Measurements from ENCODE around the gene RPL5.

RPL5 gene

GRCh38 chr1:92820024-92820423 is 11.8 kb upstream of the RPL5 start:
- DNase-seq (ENCODE audit: low spot score): no peak

GRCh38 chr1:92820551-92820950 is 11.3 kb upstream of the RPL5 start:
- DNase-seq (ENCODE audit: low spot score): no peak

DNA sequence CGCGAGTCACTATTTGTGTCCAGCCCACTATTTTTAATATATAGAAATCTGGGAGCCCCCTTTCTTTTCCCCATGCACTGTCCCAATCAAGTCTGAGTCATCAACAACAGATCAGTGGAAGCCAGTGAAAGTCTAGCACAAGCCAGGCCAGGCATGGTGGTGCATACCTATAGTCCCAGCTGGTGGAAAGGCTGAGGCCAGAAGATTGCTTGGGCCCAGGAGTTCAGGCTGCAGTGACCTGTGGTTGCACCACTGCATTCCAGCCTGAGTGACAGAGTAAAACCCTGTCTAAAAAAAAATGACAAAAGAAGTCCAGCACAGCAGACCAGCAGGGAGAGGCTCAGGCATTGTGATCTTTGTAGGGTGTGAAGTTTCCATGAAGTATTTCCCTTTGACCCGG is 9.0 kb upstream of the RPL5 start:
- no peak for DNase-seq (ENCODE audit: low spot score)

DNA sequence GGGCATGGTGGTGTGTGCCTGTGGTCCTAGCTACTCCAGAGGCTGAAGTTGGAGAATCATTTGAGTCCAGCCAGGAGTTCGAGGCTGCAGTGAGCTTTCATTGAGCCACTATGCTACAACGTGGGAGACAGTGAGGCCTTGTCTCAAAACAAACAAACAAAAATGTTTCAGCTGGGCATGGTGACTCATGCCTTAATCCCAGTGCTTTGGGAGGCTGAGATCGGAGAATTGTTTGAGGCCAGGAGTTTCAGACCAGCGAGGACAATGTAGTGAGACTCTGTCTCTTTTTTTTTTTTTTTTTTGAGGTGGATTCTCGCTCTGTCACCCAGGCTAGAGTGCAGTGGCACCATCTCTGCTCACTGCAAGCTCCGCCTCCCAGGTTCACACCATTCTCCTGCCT is 5.0 kb upstream of the RPL5 start:
- no peak for DNase-seq (ENCODE audit: low spot score)

DNA sequence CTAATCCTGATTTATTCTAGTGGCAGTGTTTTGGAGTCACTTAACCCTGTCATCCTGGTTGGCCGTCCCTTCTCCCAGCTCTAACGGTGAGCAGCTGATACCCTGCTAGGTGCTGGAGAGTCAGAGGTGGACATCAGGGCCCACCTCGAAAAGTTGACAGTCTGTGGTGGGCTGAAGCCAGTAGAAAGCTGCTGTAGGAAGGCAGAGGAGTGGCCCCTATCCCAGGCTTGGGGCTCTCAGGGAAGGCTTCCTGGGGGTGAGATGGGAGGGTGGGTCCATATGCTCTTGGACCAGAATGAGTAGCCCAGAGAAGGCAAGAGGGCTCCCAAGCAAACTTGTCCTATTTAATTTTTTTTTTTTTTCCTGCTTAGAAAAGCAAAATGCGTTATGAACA is 475 bp upstream of the RPL5 start:
- peak; percentile 33 for DNase-seq (ENCODE audit: low spot score)

- no peak for DNase-seq (ENCODE audit: low spot score)
Measured at GRCh38 chr1:92832537-92833114, 786 bp downstream of the RPL5 start.

DNA sequence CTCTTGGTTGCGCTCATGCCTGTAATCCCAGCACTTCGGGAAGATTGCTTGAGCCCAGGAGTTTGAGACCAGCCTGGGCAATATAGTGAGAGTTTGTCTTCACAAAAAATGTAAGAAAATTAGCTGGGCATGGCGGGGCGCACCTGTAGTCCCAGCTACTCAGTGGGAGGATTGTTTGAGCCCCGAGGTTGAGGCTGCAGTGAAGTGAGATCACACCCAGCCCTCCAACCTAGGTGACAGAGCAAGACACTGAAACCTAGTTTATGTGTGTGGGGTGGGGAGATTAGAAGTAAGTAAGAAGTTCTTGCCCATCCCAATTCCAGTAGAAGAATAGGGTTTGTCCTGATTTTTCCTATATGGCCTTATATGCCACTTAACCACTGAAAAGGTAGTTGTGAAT is 2.0 kb downstream of the RPL5 start:
- no peak for DNase-seq (ENCODE audit: low spot score)

- no peak for DNase-seq (ENCODE audit: low spot score)
Measured at GRCh38 chr1:92834617-92835016, 2.8 kb downstream of the RPL5 start.

- no peak for DNase-seq (ENCODE audit: low spot score)
Measured at GRCh38 chr1:92837062-92837461, 5.2 kb downstream of the RPL5 start.

DNA sequence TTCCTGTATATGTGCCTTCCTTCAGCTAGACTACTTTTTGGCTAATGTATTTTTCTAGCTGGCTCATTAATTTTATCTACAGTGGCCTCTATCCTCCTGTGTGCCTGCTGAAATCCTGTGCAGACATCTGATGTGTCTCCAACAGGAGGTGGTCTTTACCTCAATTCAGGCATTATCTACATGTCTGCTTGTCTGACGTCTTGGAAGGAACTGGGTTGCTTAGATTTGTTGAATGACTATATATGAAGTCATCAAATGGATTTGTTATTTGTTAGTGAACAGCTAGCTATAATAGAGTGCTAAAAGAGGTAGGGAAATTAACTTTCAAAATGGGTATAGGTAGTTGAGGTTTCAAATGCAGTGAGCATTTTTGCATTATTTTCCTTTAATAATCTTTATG is 6.7 kb downstream of the RPL5 start:
- no peak for DNase-seq (ENCODE audit: low spot score)

GRCh38 chr1:92839442-92839841 is 7.6 kb downstream of the RPL5 start:
- DNase-seq (ENCODE audit: low spot score): no peak

GRCh38 chr1:92840600-92840999 is 8.8 kb downstream of the RPL5 start:
- no peak for DNase-seq (ENCODE audit: low spot score)

GRCh38 chr1:92842082-92843045 is 10.5 kb downstream of the RPL5 start:
- DNase-seq (ENCODE audit: low spot score): no peak

DNA sequence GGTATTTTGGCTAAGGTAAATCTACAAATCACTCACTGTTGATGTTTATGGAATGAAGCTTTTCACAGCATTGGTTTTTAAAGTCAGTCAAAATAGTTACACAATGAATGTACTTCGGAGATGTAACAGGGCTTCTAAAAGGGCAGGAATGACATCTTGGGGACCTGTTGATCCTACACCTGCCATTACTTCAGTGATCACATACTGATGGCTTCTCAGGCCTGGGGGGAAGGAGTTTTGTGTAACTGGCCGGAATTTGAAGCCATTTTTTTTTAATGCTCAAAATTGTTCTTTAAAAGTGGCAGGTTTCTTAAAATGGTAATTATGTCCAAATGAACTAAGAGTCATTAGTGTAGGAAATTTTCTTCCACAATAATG is 11.2 kb downstream of the RPL5 start:
- no peak for DNase-seq (ENCODE audit: low spot score)

DNA sequence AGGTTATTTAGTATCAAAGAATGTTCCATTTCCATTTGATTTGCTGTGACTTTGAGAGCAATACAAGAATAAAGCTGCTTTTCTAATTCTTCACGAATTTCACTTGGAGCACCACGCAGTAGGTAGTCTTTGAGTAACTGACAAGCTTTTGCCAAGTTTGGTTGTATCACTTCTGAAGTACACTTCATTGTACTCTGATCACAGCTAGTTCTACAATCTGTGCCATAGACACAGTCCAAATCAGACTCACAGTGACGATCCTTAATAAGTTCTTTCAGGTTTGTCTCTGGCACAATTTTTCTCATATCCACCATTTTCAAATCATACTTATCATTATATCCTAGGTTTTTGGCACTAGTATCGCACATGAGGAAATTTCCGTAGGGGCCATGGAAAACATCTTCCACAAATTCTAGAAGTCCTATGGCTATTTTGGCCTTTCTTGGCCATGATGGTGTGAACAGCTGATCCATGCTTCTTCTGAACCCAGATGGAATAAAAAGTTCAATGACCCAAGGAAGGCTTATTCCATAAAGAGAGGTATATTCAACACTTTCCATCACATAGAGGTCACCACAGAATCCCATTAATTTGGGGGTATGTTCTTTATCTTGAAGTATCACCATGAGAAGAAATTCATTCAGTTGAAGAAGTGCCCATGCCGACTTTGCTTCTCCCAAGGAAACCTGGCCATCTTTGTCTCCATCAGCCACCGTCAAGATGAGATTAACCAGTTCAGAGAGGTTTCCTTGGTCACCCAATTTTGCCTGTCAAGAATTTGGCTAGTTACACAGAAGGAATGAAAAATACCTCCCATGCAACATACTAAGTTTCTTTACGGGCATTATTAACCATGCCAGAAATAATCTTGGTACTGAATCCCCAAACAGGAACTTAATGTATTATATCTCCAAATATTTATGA is 11.9 kb downstream of the RPL5 start:
- DNase-seq (ENCODE audit: low spot score): no peak

DNA sequence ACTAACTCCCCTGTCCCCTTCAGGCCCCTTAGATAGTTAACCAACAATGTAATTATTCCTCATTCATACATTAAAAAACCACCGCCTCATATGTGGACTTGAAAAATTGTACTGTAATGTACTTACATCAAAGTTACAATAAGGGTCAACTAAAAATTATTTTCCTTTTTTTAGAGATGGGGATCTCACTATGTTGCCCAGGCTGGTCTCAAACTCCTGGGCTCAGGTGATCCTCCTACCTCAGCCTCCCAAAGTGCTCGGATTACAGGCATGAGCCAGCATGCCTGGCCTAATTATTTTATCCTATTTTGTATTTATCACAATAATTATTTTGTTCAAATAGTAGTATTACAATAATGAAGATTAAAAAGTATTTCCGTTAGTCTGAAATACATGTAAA is 12.6 kb downstream of the RPL5 start:
- no peak for DNase-seq (ENCODE audit: low spot score)

- DNase-seq (ENCODE audit: low spot score): no peak
Measured at GRCh38 chr1:92845908-92846307, 14.1 kb downstream of the RPL5 start.

DNA sequence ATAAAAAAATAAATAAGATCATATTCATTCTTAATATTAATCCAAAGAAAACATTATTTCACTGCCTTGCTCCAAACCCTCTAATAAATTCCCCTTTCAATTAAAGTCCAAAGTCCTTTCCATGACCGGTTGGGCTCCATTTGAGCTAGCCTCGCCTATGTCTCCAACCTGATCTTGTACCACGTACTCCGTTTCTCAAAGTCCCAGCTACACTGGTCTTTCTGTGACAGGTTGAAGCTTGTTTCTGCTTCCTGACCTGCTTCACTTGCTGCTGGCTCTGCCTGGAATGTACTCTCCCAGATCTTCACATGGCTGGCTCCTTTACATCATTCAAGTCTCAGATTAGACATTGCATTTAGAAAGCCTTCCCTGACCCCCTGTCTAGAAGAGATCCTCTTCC is 16.4 kb downstream of the RPL5 start:
- no peak for DNase-seq (ENCODE audit: low spot score)

DNA sequence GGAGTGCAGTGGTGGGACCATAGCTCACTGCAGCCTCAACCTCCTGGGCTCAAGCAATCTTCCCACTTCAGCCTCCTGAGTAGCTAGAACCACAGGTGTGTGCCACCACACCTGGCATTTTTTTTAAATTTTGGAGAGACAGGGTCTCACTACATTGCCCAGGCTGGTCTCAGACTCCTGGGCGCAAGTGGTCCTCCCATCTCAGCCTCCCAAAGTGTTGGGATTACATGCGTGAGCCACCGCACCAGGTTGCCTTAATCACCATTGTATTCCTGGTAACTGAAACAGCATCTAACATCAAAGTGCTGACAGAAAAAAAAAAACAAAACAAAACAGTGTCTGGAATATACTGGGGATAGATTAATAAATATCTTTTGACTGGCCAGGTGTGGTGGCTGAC is 18.2 kb downstream of the RPL5 start:
- no peak for DNase-seq (ENCODE audit: low spot score)

GRCh38 chr1:92851729-92852128 is 19.9 kb downstream of the RPL5 start:
- peak; percentile 26 for DNase-seq (ENCODE audit: low spot score)

DNA sequence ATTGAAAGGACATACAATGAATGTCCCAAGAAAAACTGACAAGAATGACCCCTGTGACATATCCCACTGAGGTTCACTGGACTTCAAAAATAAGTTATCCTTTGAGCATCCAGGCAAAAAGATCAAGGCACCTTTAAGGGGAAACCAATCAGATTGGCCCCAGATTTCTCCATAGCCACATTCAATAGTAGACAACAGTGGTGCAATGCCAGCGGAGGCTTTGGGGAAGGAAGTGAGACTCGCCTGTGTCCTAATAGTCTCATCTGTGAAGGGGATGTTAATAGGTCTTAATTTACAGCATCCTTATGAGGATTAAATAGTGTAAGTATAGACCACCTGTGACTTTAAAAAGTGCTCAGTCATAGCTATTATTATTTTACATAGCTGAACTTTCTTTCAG is 21.5 kb downstream of the RPL5 start:
- DNase-seq (ENCODE audit: low spot score): no peak

- no peak for DNase-seq (ENCODE audit: low spot score)
Measured at GRCh38 chr1:92854101-92854785, 22.4 kb downstream of the RPL5 start.
